GM23338 (cell line): ENCODE results near the gene GABARAP. TPM values are rescaled to one million over a fixed set of nuclear protein-coding genes. Genes with fewer than 3 reads are reported as not detected.

Source experiments
- ATAC-seq: fragments of 200-7000 bp; cut with Tn5 transposase; 3 replicates; pipeline ENCODE4 v1.9.1; 2020
- DNase-seq: peaks from one replicate; pipeline ENCODE4 v3.0.0-alpha.2; 2015; ENCODE audit warnings: low spot score
- H2AFZ ChIP-seq: fragments of 200-600 bp; sonication (generic); 2 replicates; pipeline ENCODE4 v1.8.0; 2016; ENCODE audit warnings: antibody characterized with exemption, mild to moderate bottlenecking, moderate library complexity
- H3F3A ChIP-seq: fragments of 200-600 bp; sonication (generic); replicated peaks from 2 replicates; pipeline ENCODE4 v1.8.0; 2017; ENCODE audit warnings: antibody characterized with exemption, mixed run types, low read depth
- H3K27ac ChIP-seq: fragments of 200-600 bp; sonication (generic); 2 replicates; pipeline ENCODE4 v1.6.1; 2016; ENCODE audit warnings: low read depth
- H3K27me3 ChIP-seq: fragments of 200-600 bp; sonication (generic); 2 replicates; pipeline ENCODE4 v1.8.0; 2016; ENCODE audit warnings: mild to moderate bottlenecking, mixed run types, moderate library complexity; ENCODE audit not compliant: insufficient read depth
- H3K36me3 ChIP-seq: fragments of 200-600 bp; sonication (generic); 2 replicates; pipeline ENCODE4 v1.8.0; 2016; ENCODE audit warnings: mild to moderate bottlenecking; ENCODE audit not compliant: insufficient read depth
- H3K4me1 ChIP-seq: fragments of 200-600 bp; sonication (generic); 2 replicates; pipeline ENCODE4 v1.8.0; 2016; ENCODE audit warnings: mild to moderate bottlenecking, moderate library complexity; ENCODE audit not compliant: insufficient read depth
- H3K4me2 ChIP-seq: fragments of 200-600 bp; sonication (generic); 2 replicates; pipeline ENCODE4 v1.7.1; 2017; ENCODE audit warnings: mixed run types
- H3K4me3 ChIP-seq: fragments of 200-600 bp; sonication (generic); 2 replicates; pipeline ENCODE4 v1.6.1; 2016; ENCODE audit warnings: mixed run types
- H3K79me2 ChIP-seq: fragments of 200-600 bp; sonication (generic); replicated peaks from 2 replicates; pipeline ENCODE4 v1.8.0; 2017; ENCODE audit warnings: mild to moderate bottlenecking; ENCODE audit not compliant: insufficient read depth
- H3K9me2 ChIP-seq: fragments of 200-600 bp; sonication (generic); 2 replicates; pipeline ENCODE4 v1.8.0; 2017; ENCODE audit not compliant: insufficient read depth
- H4K20me1 ChIP-seq: fragments of 200-600 bp; sonication (generic); replicated peaks from 2 replicates; pipeline ENCODE4 v1.8.0; 2017; ENCODE audit warnings: mild to moderate bottlenecking; ENCODE audit not compliant: insufficient read depth
- H3K27ac Mint-ChIP-seq: 2 replicates; pipeline ENCODE4 v1.8.0; 2020; ENCODE audit warnings: inconsistent platforms, mild to moderate bottlenecking, moderate library complexity, mixed read lengths
- H3K27me3 Mint-ChIP-seq: 3 replicates; pipeline ENCODE4 v1.8.0; 2022; ENCODE audit warnings: low read depth, mild to moderate bottlenecking, moderate library complexity, mixed read lengths, inconsistent platforms; ENCODE audit not compliant: insufficient read depth, poor library complexity
- H3K36me3 Mint-ChIP-seq: 3 replicates; pipeline ENCODE4 v1.8.0; 2021; ENCODE audit warnings: low read depth, mild to moderate bottlenecking, inconsistent platforms, moderate library complexity, mixed read lengths
- H3K4me1 Mint-ChIP-seq: 3 replicates; pipeline ENCODE4 v1.8.0; 2020; ENCODE audit warnings: mild to moderate bottlenecking, inconsistent platforms, mixed read lengths
- H3K4me3 Mint-ChIP-seq: 3 replicates; pipeline ENCODE4 v1.8.0; 2021; ENCODE audit warnings: moderate library complexity, mild to moderate bottlenecking, inconsistent platforms, mixed read lengths
- H3K9me3 Mint-ChIP-seq: 3 replicates; pipeline ENCODE4 v1.8.0; 2020; ENCODE audit warnings: moderate library complexity, mild to moderate bottlenecking, inconsistent platforms, mixed read lengths
- CREB1 ChIP-seq: fragments of 250-450 bp; sonication (Bioruptor Pico); IDR thresholded peaks from 2 replicates; pipeline ENCODE4 v1.5.0; 2020; ENCODE audit warnings: low read depth, mild to moderate bottlenecking, moderate library complexity
- EZH2phosphoT487 ChIP-seq: fragments of 200-600 bp; sonication (generic); IDR thresholded peaks from one replicate; pipeline ENCODE4 v1.8.1; 2018; ENCODE audit warnings: antibody characterized with exemption; ENCODE audit not compliant: unreplicated experiment
- JUNB ChIP-seq: IDR thresholded peaks from one replicate; pipeline ENCODE4 v1.6.1; 2016; ENCODE audit warnings: antibody characterized with exemption; ENCODE audit not compliant: unreplicated experiment
- POLR2AphosphoS5 ChIP-seq: IDR thresholded peaks from 2 replicates; pipeline ENCODE4 v1.6.1; 2016; ENCODE audit warnings: antibody characterized with exemption, low read depth
- STAT1 ChIP-seq: IDR thresholded peaks from one replicate; pipeline ENCODE4 v1.6.1; 2016; ENCODE audit warnings: antibody characterized with exemption; ENCODE audit not compliant: unreplicated experiment
- ZNF114 ChIP-seq: fragments of 250-450 bp; sonication (Bioruptor Pico); IDR thresholded peaks from 2 replicates; pipeline ENCODE4 v1.5.0; 2020; ENCODE audit warnings: mild to moderate bottlenecking, moderate library complexity
- ZNF331 ChIP-seq: fragments of 250-450 bp; sonication (Bioruptor Pico); IDR thresholded peaks from 2 replicates; pipeline ENCODE4 v1.5.0; 2020; ENCODE audit warnings: low read depth, mild to moderate bottlenecking, moderate library complexity
- ZNF462 ChIP-seq: fragments of 250-450 bp; sonication (Bioruptor Pico); IDR thresholded peaks from 2 replicates; pipeline ENCODE4 v1.5.0; 2020; ENCODE audit warnings: mild to moderate bottlenecking, moderate library complexity
- polyA plus RNA-seq: library from polyadenylated mRNA; unstranded; fragments of >200 nt; fragmentation: Nextera tagmentation; extraction: Ambion mirVana; gene quantifications from 2 replicates; pipeline ENCODE4 v1.2.1, GENCODE V29; 2016
- total RNA-seq: library from RNA; depleted of rRNA; stranded (reverse); fragments of >200 nt; shearing (Covaris generic); gene quantifications from 2 replicates; pipeline ENCODE4 v1.2.3, GENCODE V29; 2014
- TF ChIP-seq, protein P1 (sequence below): IDR thresholded peaks from one replicate; pipeline ENCODE4 v1.6.1; 2018; ENCODE audit warnings: antibody characterized with exemption; ENCODE audit not compliant: unreplicated experiment
- TF ChIP-seq, protein P2 (sequence below): IDR thresholded peaks from 2 replicates; pipeline ENCODE4 v1.6.1; 2016; ENCODE audit warnings: antibody characterized with exemption

Gene GABARAP
- total and polyA plus RNA-seq, 2 experiments from 2014 or later: 128 to 520 TPM

GRCh38 chr17:7223375-7223774 lies 18.9 kb downstream of the GABARAP start:
- DNase-seq (no peak), ATAC-seq (no peak)
- Histone ChIP-seq H3K4me1 (peaks cover 20% of the 10 kb centered on the region), H3K27ac (no peak overlapping the region), H3K4me3 (no peak overlapping the region), H3K36me3 (peaks cover 11% of the 10 kb centered on the region; the same call in 1 of the 2 replicates), H3K79me2 (no peaks in the 10 kb centered on the region; the same call in 1 of the 2 replicates), H4K20me1 (peaks cover 34% of the 10 kb centered on the region), H3F3A (peaks cover 17% of the 10 kb centered on the region), H3K27me3 (no peaks in the 10 kb centered on the region), H3K4me2 (no peak overlapping the region), H3K9me2 (no peaks in the 10 kb centered on the region), H2AFZ (no peak overlapping the region)
- peaks cover 51% of the 10 kb centered on the region for H3K27me3 Mint-ChIP-seq
- H3K36me3 Mint-ChIP-seq: peaks cover 72% of the 10 kb centered on the region
- no peak overlapping the region for H3K4me3 Mint-ChIP-seq
- H3K9me3 Mint-ChIP-seq: no peaks in the 10 kb centered on the region; the same call in 2 of the 3 replicates
- H3K27ac Mint-ChIP-seq: no peak overlapping the region
- peaks cover 28% of the 10 kb centered on the region for H3K4me1 Mint-ChIP-seq
- no peak for TF ChIP-seq POLR2AphosphoS5

DNA sequence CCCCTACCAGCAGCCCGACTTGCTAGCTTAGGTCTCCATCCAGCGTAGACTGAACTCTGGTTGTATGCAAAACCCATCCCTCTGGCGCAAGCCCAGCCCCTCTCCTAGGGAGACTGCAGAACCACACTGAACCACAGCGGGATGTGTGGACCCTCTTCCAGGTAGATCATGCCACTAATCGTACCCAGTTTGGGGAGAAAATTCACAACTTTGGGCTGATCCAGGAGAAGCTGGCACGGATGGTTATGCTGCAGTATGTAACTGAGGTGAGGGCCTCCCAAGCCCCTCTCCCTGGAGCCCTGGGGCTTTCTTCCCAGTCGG lies 19.3 kb downstream of the GABARAP start:
- Mint-ChIP-seq H3K4me3 (no peak overlapping the region), H3K36me3 (peaks cover 67% of the 10 kb centered on the region), H3K9me3 (no peaks in the 10 kb centered on the region; the same call in 2 of the 3 replicates), H3K27ac (no peak overlapping the region), H3K27me3 (peaks cover 53% of the 10 kb centered on the region), H3K4me1 (peaks cover 29% of the 10 kb centered on the region)
- Histone ChIP-seq H3K9me2 (no peaks in the 10 kb centered on the region), H3K4me1 (peaks cover 24% of the 10 kb centered on the region), H3K4me3 (no peak overlapping the region), H3K4me2 (no peak overlapping the region), H3F3A (peaks cover 19% of the 10 kb centered on the region), H3K27me3 (no peaks in the 10 kb centered on the region), H3K27ac (no peak overlapping the region), H4K20me1 (peaks cover 29% of the 10 kb centered on the region), H3K36me3 (peaks cover 11% of the 10 kb centered on the region; the same call in 1 of the 2 replicates), H3K79me2 (no peaks in the 10 kb centered on the region; the same call in 1 of the 2 replicates), H2AFZ (no peak overlapping the region)
- no peak for ATAC-seq
- DNase-seq: no peak
- TF ChIP-seq, protein P1, sequence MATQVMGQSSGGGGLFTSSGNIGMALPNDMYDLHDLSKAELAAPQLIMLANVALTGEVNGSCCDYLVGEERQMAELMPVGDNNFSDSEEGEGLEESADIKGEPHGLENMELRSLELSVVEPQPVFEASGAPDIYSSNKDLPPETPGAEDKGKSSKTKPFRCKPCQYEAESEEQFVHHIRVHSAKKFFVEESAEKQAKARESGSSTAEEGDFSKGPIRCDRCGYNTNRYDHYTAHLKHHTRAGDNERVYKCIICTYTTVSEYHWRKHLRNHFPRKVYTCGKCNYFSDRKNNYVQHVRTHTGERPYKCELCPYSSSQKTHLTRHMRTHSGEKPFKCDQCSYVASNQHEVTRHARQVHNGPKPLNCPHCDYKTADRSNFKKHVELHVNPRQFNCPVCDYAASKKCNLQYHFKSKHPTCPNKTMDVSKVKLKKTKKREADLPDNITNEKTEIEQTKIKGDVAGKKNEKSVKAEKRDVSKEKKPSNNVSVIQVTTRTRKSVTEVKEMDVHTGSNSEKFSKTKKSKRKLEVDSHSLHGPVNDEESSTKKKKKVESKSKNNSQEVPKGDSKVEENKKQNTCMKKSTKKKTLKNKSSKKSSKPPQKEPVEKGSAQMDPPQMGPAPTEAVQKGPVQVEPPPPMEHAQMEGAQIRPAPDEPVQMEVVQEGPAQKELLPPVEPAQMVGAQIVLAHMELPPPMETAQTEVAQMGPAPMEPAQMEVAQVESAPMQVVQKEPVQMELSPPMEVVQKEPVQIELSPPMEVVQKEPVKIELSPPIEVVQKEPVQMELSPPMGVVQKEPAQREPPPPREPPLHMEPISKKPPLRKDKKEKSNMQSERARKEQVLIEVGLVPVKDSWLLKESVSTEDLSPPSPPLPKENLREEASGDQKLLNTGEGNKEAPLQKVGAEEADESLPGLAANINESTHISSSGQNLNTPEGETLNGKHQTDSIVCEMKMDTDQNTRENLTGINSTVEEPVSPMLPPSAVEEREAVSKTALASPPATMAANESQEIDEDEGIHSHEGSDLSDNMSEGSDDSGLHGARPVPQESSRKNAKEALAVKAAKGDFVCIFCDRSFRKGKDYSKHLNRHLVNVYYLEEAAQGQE: no peak
- TF ChIP-seq ZNF114 (CRISPR knock-in tag) (no peak), EZH2phosphoT487 (no peak), ZNF331 (CRISPR knock-in tag) (no peak), STAT1 (no peak), JUNB (no peak), ZNF462 (CRISPR knock-in tag) (no peak), CREB1 (CRISPR knock-in tag) (no peak)
- TF ChIP-seq, protein P2, sequence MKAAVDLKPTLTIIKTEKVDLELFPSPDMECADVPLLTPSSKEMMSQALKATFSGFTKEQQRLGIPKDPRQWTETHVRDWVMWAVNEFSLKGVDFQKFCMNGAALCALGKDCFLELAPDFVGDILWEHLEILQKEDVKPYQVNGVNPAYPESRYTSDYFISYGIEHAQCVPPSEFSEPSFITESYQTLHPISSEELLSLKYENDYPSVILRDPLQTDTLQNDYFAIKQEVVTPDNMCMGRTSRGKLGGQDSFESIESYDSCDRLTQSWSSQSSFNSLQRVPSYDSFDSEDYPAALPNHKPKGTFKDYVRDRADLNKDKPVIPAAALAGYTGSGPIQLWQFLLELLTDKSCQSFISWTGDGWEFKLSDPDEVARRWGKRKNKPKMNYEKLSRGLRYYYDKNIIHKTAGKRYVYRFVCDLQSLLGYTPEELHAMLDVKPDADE: no peak
